ENCODE measurements around the gene PLAAT4.

Gene PLAAT4, protein sequence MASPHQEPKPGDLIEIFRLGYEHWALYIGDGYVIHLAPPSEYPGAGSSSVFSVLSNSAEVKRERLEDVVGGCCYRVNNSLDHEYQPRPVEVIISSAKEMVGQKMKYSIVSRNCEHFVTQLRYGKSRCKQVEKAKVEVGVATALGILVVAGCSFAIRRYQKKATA

GRCh38 chr11:63536669-63537292 lies at the start of gene PLAAT4:
PLAAT4 (plus strand) TSS chr11:63536808; CDS start chr11:63536869, 61 bp downstream.
- DNase-seq = peak; percentile 60

DNA sequence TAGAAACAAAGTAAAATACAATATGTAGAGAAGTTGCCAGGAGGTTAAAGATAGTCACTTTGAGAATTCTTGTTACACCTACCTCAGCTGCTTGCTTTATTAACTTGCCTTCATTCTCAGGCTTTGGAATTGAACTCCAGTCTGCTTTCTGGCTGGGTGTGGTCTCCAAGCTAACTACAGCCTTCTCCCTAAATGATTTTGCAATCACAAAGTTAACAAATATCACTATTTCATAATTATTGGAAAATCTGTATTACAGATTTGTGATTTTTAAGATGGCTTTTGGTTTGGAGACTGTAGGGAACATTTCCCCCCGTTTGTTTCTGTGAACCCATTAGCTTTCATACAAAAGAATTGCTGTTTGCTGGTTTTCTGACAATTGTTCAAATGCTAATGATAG lies 47.8 kb upstream of the PLAAT4 start:
- DNase-seq = no peak

- DNase-seq = peak; percentile 49
Measured at GRCh38 chr11:63489879-63490278, 46.7 kb upstream of the PLAAT4 start.

DNA sequence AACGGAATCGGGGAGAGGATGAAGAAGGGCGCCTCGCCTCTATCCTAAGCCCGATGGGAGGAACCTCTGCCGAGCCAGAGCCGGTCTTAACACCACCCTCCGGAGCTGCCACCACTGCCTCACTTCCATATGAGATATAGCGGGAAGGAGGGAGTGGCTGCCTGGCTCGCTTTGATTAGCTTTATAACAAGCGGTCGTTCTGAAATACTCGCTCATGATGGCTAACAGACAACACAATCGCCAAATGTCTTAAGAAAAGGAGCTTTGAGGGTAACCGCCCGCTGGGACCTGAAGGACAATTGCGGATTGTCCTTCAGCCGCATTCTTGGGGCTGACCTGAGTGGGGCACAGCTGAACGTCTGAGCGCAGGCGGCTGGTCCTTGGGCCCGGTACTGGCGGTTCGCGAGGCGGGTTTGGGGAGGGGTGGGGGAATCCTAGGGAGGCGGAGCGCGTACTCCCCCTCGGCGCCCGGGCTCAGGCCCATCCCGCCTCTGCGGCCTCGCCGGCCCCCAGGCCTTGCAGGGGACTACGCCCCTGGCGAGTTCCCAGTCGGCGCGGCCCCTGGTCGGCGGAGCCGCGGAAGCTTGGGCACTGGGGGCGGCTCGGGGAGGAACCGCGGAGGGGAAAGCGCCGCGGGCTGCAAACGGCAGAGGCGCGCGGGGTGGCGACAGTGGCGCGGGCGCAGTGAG lies 45.9 kb upstream of the PLAAT4 start, which contains the start of gene PLAAT5:
PLAAT5 (minus strand) TSS at position 617 of the 689 bp plus-strand sequence; CDS start at position 484, 133 bp downstream.
- DNase-seq = no peak

GRCh38 chr11:63491240-63491587 lies 45.4 kb upstream of the PLAAT4 start:
- DNase-seq = no peak

DNA sequence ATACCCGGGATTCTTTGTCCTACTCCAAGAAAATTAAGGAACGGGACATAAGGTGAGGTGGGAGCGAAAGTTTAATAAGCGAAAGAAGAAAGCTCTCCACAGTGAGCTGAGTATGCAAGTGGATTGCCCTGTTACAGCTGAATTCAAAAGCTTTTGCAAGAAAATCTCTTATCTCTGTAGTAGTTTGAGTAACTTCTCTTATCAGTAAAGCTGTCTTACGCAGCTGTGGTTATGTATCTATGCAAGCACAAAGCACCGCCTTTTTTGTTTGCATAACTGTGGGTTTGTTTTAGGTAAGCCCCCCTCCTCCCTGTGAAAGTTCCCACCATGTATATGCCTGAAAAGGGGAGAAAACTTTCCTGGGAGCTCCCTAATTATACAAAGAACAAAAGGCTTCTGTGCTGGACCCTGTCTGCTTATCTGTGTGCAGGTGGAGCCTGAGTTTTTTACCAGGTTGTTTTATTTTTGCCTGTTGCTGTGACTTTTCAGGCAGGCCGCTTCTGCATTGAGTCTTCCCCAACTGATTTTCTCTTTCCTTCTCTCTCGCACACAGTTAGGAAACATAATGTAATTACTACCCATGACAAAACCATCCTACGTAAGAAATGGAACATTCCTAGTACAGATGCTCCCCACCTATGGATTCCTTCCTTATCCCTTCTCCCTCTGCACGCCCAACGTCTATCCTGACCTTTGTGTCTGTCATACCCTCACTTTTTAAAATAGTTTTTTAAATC lies 44.8 kb upstream of the PLAAT4 start:
- DNase-seq = no peak

DNA sequence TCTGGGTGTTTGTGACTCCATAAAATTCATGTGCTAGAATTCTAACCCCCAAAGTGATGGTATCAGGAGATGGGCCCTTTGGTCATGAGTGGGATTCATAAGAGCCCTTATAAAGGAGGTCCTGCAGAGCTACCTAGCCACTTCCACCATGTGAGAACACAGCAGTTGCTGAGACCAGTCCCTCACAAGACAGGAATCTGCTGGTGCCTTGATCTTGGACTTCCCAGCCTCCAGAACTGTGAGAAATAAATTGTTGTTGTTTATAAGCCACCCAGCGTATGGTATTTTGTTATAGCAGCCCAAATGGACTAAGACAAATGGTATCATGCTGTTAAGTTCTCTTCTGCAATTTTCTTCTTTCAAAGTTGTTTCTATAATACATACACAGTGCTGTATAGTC lies 44.2 kb upstream of the PLAAT4 start:
- DNase-seq = no peak

DNA sequence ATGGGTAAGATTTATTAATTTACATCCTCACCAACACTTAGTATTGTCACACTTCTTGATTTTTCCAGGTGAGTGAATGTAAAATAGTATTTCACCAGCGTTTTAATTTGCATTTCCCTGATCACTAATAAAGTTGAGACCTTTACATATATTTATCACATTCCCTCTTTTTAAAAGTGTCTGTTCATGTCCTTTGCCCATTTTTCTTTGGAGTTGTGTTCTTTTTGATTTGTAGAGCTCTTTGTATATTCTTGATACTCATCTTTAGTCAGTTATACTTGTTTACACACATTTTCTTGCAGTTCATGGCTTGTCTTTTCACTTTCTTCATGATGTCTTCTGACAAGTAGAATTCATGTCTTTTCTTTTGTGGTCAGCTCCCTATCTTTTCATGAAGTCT lies 43.5 kb upstream of the PLAAT4 start:
- no peak for DNase-seq

GRCh38 chr11:63494975-63495374 lies 41.6 kb upstream of the PLAAT4 start:
- no peak for DNase-seq

DNA sequence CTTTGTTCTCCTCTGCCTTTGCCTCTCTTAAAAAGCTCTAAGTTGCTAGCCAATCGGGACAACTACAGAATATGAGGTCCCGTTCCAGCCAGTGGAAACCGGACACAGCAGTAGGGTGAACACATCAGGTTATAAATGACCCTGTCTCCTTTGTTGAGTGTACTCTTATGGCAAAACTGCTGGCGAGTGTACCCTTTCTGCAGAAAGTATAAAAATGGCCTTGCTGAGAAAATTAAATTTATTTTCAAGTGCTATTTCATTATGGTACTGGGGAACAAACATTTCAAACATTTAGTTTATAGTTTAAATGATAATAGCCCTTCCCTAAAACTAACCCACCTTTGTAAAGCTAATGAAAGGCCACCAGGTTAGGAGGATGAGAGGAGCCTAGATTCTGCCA lies 36.7 kb upstream of the PLAAT4 start:
- no peak for DNase-seq

GRCh38 chr11:63501236-63501635 lies 35.4 kb upstream of the PLAAT4 start:
- DNase-seq = no peak

- DNase-seq = no peak
Measured at GRCh38 chr11:63502252-63502820, 34.3 kb upstream of the PLAAT4 start.

GRCh38 chr11:63503492-63503891 lies 33.1 kb upstream of the PLAAT4 start:
- no peak for DNase-seq

- DNase-seq = no peak
Measured at GRCh38 chr11:63504054-63504453, 32.6 kb upstream of the PLAAT4 start.

- DNase-seq = no peak
Measured at GRCh38 chr11:63504933-63505586, 31.5 kb upstream of the PLAAT4 start.

GRCh38 chr11:63505857-63506528 lies 30.6 kb upstream of the PLAAT4 start, which contains the start of gene LGALS12:
LGALS12 (plus strand) TSS chr11:63506084; CDS start chr11:63506459, 375 bp downstream.
- no peak for DNase-seq

DNA sequence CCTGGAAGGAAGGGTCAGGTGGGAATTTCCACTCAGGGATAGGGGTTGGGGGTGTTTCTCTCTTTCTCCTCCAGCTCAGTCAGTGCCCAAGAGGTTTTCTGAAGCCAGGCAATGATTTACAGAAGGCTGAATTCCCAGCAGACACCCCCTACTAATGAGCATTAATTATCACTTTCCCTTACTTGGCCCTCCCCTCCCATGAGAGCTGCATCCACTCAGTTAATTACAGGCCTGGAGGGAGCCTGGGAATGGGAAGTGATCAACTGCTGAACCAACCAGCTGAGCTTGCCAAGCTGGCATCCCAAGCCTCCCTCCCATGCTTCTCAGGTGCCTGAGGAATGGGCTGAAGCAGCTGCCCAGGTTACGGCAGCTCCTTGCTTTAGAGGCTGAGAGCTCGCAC lies 29.7 kb upstream of the PLAAT4 start:
- no peak for DNase-seq

GRCh38 chr11:63507511-63507910 lies 29.1 kb upstream of the PLAAT4 start:
- DNase-seq = no peak

DNA sequence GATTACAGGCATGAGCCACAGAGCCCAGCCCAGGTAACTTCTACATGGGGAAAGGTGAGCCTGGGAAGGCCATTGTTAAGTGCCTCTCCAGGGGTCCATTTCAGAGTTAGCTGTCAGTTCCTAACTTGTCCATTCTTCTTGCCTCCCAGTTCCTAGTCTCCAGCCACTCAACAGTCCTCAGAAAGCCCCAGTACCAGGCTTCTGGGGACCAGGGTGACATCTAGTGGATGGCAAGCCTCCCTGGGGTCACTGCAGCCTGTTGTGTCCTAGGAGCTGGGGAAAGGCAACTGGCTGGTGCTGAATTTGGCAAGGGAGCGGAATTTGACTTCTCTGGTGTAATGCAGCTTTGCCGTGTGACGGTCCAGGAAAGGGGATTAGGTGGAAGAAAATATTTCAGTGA lies 28.6 kb upstream of the PLAAT4 start:
- no peak for DNase-seq

- DNase-seq = no peak
Measured at GRCh38 chr11:63508745-63509144, 27.9 kb upstream of the PLAAT4 start.

DNA sequence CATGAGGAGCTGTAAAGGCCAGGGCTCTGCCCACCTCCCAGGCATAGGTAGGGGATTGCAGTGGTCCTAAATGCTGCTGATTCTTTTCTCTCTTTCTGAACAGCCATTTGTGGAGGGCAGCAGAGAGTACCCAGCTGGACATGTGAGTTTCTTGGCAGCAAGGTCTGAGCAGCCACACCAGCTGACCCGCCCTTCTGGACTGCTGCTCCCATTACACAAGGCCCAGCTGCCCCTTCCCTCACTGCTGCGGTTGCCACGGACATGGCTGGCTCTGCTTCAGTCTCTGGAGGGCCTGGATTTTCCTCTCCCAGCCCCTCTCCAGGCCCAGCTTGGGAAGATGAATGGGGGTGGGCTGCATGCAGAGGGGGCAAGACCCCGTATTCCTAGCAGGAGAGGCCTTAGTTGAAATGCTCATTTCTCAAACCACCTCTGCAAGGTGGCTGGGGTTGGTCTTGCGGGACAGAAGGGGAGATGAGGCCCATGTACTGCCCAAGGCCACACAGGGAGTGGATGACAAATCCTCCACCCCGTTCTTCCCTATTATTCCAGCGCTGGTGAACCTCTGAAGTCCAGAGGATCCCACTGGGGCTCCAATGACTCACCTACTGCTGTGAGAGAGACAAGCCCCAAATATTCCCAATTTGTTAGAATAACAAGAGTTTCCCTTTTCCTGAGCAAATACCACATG lies 26.1 kb upstream of the PLAAT4 start:
- peak; percentile 53 for DNase-seq
